Stomach (tissue), 4 donors: Measurements from ENCODE around the gene DCBLD2.

Source experiments
- POLR2A ChIP-seq, 4 donors: fragments of 450-650 bp; IDR thresholded peaks; one replicate each; pipeline ENCODE4 v1.6.1; 2016; ENCODE audit warnings: antibody characterized with exemption in 4 of 4, control low read depth in 2 of 4, mild to moderate bottlenecking in 1 of 4, moderate library complexity in 1 of 4
- TF ChIP-seq, protein P1 (sequence below), 7 experiments: fragments of 450-650 bp in 4 of 7; fragments of 200-600 bp in 3 of 7; sonication (generic) in 3 of 7; IDR thresholded peaks; one replicate each; pipeline ENCODE4 v1.5.1; 2016 to 2019; ENCODE audit warnings: antibody characterized with exemption in 7 of 7, control low read depth in 2 of 7, mild to moderate bottlenecking in 1 of 7

DNA sequence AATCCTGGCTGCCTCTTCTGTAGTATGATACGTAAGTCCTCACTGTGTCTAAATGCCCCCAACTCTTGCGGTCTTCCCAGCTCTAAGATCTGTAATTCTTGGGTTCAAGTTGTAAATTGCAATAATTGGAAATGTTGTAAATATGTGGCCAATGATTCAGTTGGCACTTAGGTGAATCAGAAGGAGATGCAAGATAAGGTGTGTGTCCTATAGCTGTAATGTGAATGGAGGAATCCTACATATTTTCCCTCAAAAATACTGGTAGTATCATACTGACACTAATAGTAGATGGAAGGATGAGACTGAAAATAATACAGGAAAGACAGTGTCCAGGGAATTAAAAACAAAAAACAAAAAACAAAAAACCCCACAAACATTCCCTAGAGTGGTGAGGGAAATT lies 141.9 kb downstream of the DCBLD2 start:
- TF ChIP-seq, protein P1, sequence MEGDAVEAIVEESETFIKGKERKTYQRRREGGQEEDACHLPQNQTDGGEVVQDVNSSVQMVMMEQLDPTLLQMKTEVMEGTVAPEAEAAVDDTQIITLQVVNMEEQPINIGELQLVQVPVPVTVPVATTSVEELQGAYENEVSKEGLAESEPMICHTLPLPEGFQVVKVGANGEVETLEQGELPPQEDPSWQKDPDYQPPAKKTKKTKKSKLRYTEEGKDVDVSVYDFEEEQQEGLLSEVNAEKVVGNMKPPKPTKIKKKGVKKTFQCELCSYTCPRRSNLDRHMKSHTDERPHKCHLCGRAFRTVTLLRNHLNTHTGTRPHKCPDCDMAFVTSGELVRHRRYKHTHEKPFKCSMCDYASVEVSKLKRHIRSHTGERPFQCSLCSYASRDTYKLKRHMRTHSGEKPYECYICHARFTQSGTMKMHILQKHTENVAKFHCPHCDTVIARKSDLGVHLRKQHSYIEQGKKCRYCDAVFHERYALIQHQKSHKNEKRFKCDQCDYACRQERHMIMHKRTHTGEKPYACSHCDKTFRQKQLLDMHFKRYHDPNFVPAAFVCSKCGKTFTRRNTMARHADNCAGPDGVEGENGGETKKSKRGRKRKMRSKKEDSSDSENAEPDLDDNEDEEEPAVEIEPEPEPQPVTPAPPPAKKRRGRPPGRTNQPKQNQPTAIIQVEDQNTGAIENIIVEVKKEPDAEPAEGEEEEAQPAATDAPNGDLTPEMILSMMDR (IDR thresholded peaks at IDR 0.05), result no peak
- TF ChIP-seq POLR2A (IDR thresholded peaks at IDR 0.05), result no peak
